ENCODE data around the gene TBL1XR1.

Gene TBL1XR1

DNA sequence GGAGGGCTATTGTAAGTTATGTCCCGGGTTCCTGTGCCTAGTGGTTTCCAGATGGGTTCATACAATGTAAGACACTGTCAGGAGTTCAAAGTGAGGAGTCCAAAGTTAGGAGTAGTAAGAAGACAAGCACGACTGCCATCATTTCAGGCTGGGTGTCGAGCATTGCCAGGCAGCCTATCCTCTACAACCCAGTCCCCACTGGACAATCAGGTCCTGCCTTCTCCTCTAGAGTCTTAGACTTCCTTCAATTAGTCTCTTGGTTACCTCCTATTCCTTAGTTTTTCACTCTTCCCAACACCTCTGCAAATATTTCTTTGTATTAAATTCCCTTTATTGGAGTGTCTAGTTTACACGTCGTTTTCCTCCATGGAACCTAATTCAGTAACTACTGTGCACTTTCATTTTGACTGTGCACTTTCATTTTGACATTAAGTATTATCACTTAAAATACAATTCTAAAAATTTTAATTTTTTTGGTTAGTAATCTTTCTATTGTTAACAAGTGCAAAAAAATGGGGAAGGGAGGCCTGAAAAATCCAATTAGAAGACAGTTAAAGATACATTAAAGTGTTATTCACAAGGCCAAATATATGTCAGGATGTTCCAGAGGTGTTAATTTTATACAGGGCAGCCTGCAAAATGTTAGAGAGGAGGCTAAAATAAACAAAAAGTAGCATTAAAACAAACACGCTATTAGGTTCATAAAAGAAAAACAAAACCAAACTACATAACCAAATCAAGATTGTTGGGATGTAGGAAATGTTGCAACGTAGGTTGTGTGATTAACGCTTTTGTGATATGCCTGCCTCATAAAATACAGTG is 155.3 kb downstream of the TBL1XR1 start:
- no peak for DNase-seq (ENCODE audit: low spot score)

GRCh38 chr3:177041021-177041729 is 156.1 kb downstream of the TBL1XR1 start:
- DNase-seq (ENCODE audit: low spot score), result no peak
- TF ChIP-seq CTCF (IDR thresholded peaks at IDR 0.05; ENCODE audit: extremely low read depth, missing control alignments), result no peak

More for the DNA sequence above, 155.3 kb downstream of the TBL1XR1 start:
- TF ChIP-seq CTCF (IDR thresholded peaks at IDR 0.05; ENCODE audit: extremely low read depth, missing control alignments), result no peak

GRCh38 chr3:177039490-177040274 is 157.6 kb downstream of the TBL1XR1 start:
- no peak for TF ChIP-seq CTCF (IDR thresholded peaks at IDR 0.05; ENCODE audit: extremely low read depth, missing control alignments)
- no peak for DNase-seq (ENCODE audit: low spot score)

GRCh38 chr3:177037241-177037640 is 160.0 kb downstream of the TBL1XR1 start:
- no peak for DNase-seq (ENCODE audit: low spot score)
- TF ChIP-seq CTCF (IDR thresholded peaks at IDR 0.05; ENCODE audit: extremely low read depth, missing control alignments), result no peak

GRCh38 chr3:177035676-177036075 is 161.6 kb downstream of the TBL1XR1 start:
- no peak for DNase-seq (ENCODE audit: low spot score)

GRCh38 chr3:177034832-177035475 is 162.3 kb downstream of the TBL1XR1 start:
- DNase-seq (ENCODE audit: low spot score), result no peak
- TF ChIP-seq CTCF (IDR thresholded peaks at IDR 0.05; ENCODE audit: extremely low read depth, missing control alignments), result no peak

More at GRCh38 chr3:177035676-177036075, 161.6 kb downstream of the TBL1XR1 start:
- TF ChIP-seq CTCF (IDR thresholded peaks at IDR 0.05; ENCODE audit: extremely low read depth, missing control alignments), result no peak
